ENCODE data around the gene PTBP1. TPM values are rescaled to one million over a fixed set of nuclear protein-coding genes. Genes with fewer than 3 reads are reported as not detected.

Gene PTBP1
- total RNA-seq, 1 experiment from 2014 or later = 680 TPM

DNA sequence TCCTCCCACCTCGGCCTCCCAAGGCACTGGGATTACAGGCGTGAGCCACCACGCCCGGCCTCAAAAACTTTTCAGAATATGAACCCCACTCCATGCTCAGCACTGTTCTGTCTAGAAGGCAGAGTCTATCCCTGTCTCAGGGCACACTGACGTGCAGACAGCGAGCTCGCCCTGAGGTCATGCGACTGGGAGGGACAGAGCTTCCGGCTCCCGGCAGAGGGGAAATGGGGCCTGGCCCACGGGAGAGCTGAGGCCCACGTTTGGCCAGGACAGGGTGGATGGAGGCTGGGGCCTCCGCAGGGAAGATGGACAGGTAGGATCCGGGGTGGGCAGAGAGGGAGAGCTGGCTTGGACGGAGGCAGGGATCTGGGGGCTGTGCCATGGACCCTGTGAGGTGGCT, 27.6 kb downstream of the PTBP1 start:
- no peaks in the 10 kb centered on the region for H3K9me3 Mint-ChIP-seq
- no peak overlapping the region for H3K27ac Mint-ChIP-seq
- POLR2A ChIA-PET = interaction anchor here (1.2 kb wide), 1 partner anchor 11 kb away, joined by 4 read pairs; no protein-coding TSS in a partner anchor
- no peaks in the 10 kb centered on the region for H3K36me3 Mint-ChIP-seq
- CTCF ChIA-PET = no interaction called here
- no peaks in the 10 kb centered on the region for H3K27me3 Mint-ChIP-seq (ENCODE audit: low read depth)
- H3K4me1 Mint-ChIP-seq = peaks cover 7% of the 10 kb centered on the region
- DNase-seq (ENCODE audit: low spot score) (no peak), ATAC-seq (no peak)
- no peak overlapping the region for H3K4me3 Mint-ChIP-seq
- no peak for TF ChIP-seq PRRX2 (CRISPR knock-in tag; IDR thresholded peaks at IDR 0.05)
- TF ChIP-seq, protein P1, sequence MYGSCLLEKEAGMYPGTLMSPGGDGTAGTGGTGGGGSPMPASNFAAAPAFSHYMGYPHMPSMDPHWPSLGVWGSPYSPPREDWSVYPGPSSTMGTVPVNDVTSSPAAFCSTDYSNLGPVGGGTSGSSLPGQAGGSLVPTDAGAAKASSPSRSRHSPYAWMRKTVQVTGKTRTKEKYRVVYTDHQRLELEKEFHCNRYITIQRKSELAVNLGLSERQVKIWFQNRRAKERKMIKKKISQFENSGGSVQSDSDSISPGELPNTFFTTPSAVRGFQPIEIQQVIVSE (CRISPR knock-in tag; IDR thresholded peaks at IDR 0.05; ENCODE audit: borderline replicate concordance) = no peak
- TF ChIP-seq, protein P2, sequence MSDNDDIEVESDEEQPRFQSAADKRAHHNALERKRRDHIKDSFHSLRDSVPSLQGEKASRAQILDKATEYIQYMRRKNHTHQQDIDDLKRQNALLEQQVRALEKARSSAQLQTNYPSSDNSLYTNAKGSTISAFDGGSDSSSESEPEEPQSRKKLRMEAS (CRISPR knock-in tag; IDR thresholded peaks at IDR 0.05) = no peak
- TF ChIP-seq MYBL2 (CRISPR knock-in tag; IDR thresholded peaks at IDR 0.05) = no peak

DNA sequence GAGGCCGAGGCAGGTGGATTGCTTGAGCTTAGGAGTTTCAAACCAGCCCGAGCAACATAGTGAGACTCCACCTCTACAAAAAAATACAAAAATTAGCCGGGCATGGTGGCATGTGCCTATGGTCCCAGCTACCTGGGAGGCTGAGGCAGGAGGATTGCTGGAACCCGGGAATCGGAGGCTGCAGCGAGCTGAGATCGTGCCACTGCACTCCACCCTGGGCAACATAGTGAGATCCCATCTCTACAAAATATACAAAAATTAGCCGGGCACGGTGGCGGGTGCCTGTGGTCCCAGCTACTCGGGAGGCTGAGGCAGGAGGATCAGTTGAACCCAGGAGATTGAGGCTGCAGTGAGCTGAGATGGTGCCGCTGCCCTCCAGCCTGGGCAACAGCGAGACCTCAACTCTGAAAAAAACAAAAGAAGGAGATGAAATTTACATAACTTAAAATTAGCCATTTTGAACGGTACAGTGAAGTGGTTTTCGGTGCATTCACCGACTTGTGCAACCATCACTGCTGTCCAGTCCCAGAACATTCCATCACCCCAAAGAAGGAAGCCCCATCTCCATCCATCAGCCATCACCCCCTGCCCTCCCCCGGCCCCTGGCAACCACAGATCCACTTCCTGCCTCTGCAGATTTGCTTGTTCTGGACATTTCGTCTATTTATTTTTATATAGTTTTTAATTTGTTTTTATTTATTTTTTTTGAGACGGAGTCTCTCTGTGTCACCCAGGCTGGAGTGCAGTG, 28.8 kb downstream of the PTBP1 start:
- Mint-ChIP-seq H3K27me3 (ENCODE audit: low read depth) (no peaks in the 10 kb centered on the region), H3K27ac (no peak overlapping the region), H3K4me3 (no peak overlapping the region), H3K36me3 (no peaks in the 10 kb centered on the region), H3K9me3 (no peaks in the 10 kb centered on the region), H3K4me1 (peaks cover 7% of the 10 kb centered on the region)
- no peak for TF ChIP-seq ZNF263 (CRISPR knock-in tag; IDR thresholded peaks at IDR 0.05; ENCODE audit: low read depth)
- TF ChIP-seq ZNF423 (CRISPR knock-in tag; IDR thresholded peaks at IDR 0.05) = no peak
- peak; percentile 57; the same call in 1 of the 2 replicates for TF ChIP-seq ZNF121 (CRISPR knock-in tag; IDR thresholded peaks at IDR 0.05)
- TF ChIP-seq CREM (CRISPR knock-in tag; IDR thresholded peaks at IDR 0.05) = no peak
- TF ChIP-seq TEAD4 (CRISPR knock-in tag; IDR thresholded peaks at IDR 0.05) = no peak
- TF ChIP-seq, protein P3, sequence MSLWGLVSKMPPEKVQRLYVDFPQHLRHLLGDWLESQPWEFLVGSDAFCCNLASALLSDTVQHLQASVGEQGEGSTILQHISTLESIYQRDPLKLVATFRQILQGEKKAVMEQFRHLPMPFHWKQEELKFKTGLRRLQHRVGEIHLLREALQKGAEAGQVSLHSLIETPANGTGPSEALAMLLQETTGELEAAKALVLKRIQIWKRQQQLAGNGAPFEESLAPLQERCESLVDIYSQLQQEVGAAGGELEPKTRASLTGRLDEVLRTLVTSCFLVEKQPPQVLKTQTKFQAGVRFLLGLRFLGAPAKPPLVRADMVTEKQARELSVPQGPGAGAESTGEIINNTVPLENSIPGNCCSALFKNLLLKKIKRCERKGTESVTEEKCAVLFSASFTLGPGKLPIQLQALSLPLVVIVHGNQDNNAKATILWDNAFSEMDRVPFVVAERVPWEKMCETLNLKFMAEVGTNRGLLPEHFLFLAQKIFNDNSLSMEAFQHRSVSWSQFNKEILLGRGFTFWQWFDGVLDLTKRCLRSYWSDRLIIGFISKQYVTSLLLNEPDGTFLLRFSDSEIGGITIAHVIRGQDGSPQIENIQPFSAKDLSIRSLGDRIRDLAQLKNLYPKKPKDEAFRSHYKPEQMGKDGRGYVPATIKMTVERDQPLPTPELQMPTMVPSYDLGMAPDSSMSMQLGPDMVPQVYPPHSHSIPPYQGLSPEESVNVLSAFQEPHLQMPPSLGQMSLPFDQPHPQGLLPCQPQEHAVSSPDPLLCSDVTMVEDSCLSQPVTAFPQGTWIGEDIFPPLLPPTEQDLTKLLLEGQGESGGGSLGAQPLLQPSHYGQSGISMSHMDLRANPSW (CRISPR knock-in tag; conservative IDR thresholded peaks at IDR 0.05; ENCODE audit: low read depth) = no peak
- TF ChIP-seq, protein P4, sequence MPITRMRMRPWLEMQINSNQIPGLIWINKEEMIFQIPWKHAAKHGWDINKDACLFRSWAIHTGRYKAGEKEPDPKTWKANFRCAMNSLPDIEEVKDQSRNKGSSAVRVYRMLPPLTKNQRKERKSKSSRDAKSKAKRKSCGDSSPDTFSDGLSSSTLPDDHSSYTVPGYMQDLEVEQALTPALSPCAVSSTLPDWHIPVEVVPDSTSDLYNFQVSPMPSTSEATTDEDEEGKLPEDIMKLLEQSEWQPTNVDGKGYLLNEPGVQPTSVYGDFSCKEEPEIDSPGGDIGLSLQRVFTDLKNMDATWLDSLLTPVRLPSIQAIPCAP (CRISPR knock-in tag; IDR thresholded peaks at IDR 0.05) = no peak
- CTCF ChIA-PET = no interaction called here
- ATAC-seq (no peak), DNase-seq (ENCODE audit: low spot score) (no peak)
- POLR2A ChIA-PET = no interaction called here

DNA sequence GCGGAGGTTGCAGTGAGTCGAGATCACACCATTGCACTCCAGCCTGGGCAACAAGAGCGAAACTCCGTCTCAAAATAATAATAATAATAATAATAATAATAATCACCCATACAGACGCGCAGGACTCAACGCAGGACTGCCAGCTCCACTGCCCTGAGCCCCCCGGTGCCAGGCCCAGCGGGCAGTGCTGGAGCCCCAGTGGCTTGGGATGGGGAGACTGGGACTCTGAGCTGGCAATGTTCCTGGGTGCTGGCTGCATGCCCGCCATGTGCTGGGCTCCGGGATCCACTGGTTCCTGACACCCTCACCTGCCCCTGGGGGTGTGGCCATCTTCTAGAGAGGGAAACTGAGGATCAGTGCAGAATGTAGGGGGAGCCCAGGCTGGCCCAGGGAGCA, 30.1 kb downstream of the PTBP1 start:
- Mint-ChIP-seq H3K9me3 (no peaks in the 10 kb centered on the region), H3K4me3 (no peak overlapping the region), H3K27ac (no peak overlapping the region), H3K27me3 (ENCODE audit: low read depth) (no peaks in the 10 kb centered on the region), H3K36me3 (no peaks in the 10 kb centered on the region), H3K4me1 (peaks cover 7% of the 10 kb centered on the region)
- ATAC-seq (no peak), DNase-seq (ENCODE audit: low spot score) (no peak)
- CTCF ChIA-PET = no interaction called here
- TF ChIP-seq ZNF317 (CRISPR knock-in tag; IDR thresholded peaks at IDR 0.05; ENCODE audit: borderline replicate concordance, low read depth) = no peak
- no peak for TF ChIP-seq ZBTB21 (CRISPR knock-in tag; IDR thresholded peaks at IDR 0.05; ENCODE audit: borderline replicate concordance)
- no peak for TF ChIP-seq ZNF138 (CRISPR knock-in tag; conservative IDR thresholded peaks at IDR 0.05)
- TF ChIP-seq ZNF263 (CRISPR knock-in tag; IDR thresholded peaks at IDR 0.05; ENCODE audit: low read depth) = no peak
- TF ChIP-seq FOXK1 (CRISPR knock-in tag; IDR thresholded peaks at IDR 0.05) = no peak
- TF ChIP-seq, protein P5, sequence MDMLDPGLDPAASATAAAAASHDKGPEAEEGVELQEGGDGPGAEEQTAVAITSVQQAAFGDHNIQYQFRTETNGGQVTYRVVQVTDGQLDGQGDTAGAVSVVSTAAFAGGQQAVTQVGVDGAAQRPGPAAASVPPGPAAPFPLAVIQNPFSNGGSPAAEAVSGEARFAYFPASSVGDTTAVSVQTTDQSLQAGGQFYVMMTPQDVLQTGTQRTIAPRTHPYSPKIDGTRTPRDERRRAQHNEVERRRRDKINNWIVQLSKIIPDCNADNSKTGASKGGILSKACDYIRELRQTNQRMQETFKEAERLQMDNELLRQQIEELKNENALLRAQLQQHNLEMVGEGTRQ (CRISPR knock-in tag; IDR thresholded peaks at IDR 0.05) = no peak
- no peak for TF ChIP-seq HMGA2 (CRISPR knock-in tag; IDR thresholded peaks at IDR 0.05)
- TF ChIP-seq TCF7 (CRISPR knock-in tag; IDR thresholded peaks at IDR 0.05; ENCODE audit: low read depth) = no peak
- TF ChIP-seq, protein P6, sequence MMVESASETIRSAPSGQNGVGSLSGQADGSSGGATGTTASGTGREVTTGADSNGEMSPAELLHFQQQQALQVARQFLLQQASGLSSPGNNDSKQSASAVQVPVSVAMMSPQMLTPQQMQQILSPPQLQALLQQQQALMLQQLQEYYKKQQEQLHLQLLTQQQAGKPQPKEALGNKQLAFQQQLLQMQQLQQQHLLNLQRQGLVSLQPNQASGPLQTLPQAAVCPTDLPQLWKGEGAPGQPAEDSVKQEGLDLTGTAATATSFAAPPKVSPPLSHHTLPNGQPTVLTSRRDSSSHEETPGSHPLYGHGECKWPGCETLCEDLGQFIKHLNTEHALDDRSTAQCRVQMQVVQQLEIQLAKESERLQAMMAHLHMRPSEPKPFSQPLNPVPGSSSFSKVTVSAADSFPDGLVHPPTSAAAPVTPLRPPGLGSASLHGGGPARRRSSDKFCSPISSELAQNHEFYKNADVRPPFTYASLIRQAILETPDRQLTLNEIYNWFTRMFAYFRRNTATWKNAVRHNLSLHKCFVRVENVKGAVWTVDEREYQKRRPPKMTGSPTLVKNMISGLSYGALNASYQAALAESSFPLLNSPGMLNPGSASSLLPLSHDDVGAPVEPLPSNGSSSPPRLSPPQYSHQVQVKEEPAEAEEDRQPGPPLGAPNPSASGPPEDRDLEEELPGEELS (CRISPR knock-in tag; IDR thresholded peaks at IDR 0.05) = no peak
- TF ChIP-seq, protein P7, sequence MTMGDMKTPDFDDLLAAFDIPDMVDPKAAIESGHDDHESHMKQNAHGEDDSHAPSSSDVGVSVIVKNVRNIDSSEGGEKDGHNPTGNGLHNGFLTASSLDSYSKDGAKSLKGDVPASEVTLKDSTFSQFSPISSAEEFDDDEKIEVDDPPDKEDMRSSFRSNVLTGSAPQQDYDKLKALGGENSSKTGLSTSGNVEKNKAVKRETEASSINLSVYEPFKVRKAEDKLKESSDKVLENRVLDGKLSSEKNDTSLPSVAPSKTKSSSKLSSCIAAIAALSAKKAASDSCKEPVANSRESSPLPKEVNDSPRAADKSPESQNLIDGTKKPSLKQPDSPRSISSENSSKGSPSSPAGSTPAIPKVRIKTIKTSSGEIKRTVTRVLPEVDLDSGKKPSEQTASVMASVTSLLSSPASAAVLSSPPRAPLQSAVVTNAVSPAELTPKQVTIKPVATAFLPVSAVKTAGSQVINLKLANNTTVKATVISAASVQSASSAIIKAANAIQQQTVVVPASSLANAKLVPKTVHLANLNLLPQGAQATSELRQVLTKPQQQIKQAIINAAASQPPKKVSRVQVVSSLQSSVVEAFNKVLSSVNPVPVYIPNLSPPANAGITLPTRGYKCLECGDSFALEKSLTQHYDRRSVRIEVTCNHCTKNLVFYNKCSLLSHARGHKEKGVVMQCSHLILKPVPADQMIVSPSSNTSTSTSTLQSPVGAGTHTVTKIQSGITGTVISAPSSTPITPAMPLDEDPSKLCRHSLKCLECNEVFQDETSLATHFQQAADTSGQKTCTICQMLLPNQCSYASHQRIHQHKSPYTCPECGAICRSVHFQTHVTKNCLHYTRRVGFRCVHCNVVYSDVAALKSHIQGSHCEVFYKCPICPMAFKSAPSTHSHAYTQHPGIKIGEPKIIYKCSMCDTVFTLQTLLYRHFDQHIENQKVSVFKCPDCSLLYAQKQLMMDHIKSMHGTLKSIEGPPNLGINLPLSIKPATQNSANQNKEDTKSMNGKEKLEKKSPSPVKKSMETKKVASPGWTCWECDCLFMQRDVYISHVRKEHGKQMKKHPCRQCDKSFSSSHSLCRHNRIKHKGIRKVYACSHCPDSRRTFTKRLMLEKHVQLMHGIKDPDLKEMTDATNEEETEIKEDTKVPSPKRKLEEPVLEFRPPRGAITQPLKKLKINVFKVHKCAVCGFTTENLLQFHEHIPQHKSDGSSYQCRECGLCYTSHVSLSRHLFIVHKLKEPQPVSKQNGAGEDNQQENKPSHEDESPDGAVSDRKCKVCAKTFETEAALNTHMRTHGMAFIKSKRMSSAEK (CRISPR knock-in tag; IDR thresholded peaks at IDR 0.05; ENCODE audit: borderline replicate concordance) = no peak
- POLR2A ChIA-PET = no interaction called here
